Stimulated activated CD8-positive, alpha-beta memory T cell treated with anti-CD3 and anti-CD28 coated beads, Interleukin-12 subunit alpha, Interleukin-12 subunit beta, amount 100 ng/mL, for 4 hours (primary cell): ENCODE measurements around the gene RUNDC3A.

ENCODE experiments used
- DNase-seq: peaks from one replicate; pipeline ENCODE4 v3.0.0-alpha.2; 2020; ENCODE audit warnings: low read depth

Gene RUNDC3A

DNA sequence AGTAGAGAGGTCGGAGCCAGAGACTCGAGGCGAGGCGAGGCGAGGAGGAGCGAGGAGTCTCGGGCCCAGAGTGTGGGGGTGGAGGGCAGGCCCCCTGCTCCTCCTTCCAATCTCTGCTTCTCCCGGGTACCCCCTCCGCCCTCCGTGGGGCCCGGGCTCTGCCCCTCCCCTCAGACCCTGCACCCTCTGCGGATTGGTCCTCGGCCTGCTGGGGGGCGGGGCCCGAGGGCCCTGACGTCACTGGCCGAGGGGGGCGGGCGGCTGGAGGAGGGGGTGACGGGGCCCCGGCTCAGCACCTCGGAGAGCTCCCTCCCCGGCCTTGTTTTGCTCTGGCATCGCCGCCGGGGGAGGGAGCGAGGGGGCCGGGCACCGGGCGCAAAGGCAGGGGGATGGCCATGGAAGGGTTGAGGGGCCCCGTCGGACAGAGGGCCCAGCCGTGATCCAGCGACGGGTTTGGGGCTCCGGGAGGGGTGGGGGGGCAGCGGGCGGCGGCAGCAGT, at the start of gene RUNDC3A:
RUNDC3A (plus strand) TSS at position 282 of the 499 bp plus-strand sequence. CDS start 232 bp downstream, outside the sequence.
- DNase-seq, result peak; percentile 68

DNA sequence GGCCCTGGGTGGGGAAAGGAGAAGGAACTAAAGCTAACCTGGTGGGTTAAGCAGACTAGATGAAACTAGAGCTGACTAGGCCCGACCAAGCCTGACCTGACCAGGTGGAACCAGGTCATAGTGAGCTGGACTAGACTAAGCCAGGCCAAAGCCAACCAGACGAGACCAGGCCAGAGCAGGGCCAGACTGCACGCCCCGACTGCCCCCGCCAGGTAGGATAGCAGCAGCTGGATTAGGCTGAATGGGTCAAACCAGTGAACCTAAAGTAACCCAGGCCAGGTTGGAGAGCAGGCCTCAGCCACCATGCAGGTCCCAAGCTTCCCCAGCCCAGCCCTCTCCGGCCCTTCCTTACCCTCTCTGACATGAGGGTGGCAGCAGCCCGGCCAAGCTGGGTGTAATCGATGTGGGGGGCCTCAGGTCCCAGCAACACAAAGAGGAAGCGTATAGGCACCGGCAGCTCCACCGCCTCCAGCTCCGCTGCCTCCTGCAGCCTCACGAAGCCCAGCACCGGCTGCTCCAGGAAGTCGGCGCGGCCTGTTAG, 49.5 kb upstream of the RUNDC3A start:
- DNase-seq, result no peak

DNA sequence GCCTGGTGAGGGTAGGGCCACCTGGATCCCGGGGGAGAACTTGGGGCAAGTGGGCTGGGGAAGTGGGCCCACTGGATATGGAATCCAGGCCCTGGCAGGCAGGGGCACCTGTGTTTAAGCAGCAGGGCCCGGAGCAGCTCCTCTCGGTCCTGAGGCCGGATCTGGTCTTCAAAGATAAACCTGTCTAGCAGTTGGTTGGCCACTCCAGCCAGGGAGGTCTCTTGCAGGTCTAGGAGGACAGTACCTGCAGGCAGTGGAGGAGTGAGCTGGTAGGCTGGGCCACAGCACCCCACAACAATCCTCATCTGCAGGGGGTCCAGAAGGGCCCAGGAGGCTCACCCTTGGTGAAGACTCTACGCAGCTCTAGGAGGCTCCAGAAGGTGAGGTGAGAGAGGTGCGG, 48.1 kb upstream of the RUNDC3A start:
- DNase-seq, result no peak

DNA sequence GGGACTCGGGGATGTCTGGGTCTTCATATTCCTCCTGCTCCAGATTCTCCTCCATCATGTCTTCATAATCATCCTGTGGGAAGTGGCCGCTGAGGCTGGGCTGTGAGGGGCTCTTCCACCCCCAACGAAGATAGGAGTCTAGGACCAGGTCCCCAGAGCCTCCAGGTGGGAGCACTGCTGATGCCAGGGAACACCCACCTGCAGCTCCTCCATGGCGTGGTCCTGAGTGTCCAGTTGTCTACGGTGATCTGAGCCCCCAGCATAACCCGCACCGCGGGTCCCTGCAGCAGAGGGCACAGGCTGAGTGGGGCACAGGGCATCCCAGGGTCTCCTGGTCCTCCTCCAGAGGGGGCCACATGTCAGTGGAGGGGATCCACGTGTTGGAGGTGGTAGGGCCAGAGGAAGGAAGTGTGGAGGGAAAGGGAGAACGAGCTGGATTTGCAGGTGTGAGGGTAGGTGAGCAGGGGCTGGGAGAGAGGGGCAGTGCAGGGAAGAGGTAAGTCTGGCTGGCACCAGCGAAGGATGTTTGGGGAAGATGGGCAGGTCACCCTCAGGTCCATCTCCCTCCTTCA, 45.7 kb upstream of the RUNDC3A start:
- no peak for DNase-seq

DNA sequence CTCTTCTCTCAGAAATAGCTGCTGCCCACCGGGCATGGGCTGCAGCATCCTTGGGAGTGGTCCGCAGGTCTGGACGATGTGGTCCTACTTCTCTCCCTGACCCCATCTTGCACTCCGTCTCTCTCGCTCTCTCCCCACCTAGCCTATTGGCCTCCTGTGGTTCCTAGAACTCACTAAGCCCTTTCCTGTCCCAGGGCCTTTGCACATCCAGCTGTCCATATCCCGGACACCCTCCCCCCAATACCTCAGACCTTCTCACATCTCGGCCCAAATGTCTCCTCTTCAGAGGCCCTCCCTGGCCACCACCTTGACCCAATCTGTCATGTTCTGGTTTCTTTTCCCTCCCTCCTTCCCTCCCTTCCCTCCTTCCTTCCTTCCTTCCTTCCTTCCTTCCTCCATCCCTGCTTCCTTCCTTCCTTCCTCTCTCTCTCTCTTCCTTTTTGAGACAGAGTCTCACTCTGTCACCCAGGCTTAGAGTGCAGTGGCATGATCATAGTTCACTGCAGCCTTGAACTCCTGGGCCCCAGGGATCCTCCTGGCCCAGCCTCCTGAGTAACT, 45.0 kb upstream of the RUNDC3A start:
- DNase-seq, result no peak

DNA sequence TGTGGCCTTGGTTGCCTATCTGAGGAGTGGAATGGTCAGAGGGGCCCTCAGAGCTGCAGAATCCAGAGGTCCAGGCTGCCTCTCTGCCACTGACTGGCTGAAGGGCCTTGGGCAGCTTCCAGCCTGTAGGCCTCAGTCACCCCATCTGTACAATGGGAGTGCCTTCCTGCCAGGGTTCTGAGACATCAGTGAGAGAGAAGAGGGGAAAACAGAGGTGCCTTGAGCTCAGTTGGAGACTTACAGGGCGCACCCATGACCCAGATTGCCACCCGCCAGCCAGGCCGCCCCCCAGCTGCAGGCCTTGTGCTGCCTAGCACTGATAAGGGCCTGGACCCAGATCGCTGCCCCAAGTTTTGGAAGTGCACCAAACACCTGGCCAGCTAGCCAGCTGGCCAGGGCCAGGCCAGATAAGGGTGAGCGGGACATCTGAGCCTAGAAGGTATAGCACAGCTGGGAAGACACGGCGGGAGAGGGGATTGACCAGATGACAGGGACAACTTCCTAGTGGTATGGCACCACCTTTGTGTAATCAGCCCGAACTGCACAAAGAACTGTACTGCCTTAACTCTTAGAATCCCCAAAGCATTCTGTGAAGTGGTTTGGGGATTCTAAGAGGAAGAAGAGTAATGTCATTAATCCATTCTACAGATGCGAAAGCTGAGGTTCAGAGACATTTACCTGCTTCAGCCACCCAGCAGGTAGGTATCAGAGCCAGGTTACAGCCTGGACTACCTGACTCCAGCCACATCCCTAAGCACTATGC, 41.8 kb upstream of the RUNDC3A start:
- no peak for DNase-seq

DNA sequence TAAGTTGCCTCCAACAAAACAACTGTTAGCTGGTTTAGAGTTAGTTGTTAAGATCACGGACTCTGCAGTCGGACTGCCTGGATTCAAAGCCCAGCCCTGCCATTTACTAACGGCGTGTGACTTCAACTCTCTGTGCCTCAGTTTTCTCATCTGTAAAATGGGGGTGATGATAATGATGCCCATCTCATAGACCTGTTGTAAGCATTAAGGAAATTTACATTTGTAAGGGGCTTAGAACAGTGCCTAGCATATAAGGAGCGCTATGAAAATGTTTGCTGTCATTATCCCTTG, 41.3 kb upstream of the RUNDC3A start:
- no peak for DNase-seq

DNA sequence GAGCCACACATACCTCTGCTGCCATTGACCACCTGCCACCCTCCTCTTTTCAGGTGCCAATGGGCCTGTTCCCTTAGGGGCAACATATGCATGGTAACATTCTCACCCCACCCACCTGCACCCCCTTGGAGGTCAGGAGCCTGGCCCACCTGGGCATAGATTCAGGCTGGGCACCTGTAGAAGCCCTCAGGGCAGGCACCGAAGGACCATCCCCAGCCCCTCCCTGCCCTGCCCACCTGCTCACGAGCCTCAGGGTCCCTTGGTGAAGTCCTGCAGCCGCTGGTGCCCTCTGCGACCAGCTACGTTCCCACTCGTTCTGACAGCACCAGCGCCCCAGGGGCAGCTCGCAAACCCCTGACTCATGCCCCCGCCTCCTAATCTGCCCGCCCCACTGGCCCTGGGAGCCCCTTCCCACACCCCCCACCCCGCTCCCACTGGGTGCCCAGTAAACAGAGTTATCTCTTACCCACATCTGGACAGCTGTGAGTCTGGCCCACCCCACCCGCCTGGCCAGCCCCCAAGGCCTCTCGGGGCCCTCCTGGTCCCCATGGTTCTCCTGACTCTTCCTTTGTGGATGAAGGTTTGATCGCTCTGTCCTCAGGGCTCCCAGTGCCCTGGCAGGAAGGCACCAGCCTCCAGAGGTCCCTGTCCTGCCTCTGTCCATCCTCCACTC, 40.4 kb upstream of the RUNDC3A start, which contains the start of gene SLC4A1:
SLC4A1 (minus strand) TSS at position 318 of the 673 bp plus-strand sequence. CDS start 5,269 bp downstream, outside the sequence.
- DNase-seq, result no peak

DNA sequence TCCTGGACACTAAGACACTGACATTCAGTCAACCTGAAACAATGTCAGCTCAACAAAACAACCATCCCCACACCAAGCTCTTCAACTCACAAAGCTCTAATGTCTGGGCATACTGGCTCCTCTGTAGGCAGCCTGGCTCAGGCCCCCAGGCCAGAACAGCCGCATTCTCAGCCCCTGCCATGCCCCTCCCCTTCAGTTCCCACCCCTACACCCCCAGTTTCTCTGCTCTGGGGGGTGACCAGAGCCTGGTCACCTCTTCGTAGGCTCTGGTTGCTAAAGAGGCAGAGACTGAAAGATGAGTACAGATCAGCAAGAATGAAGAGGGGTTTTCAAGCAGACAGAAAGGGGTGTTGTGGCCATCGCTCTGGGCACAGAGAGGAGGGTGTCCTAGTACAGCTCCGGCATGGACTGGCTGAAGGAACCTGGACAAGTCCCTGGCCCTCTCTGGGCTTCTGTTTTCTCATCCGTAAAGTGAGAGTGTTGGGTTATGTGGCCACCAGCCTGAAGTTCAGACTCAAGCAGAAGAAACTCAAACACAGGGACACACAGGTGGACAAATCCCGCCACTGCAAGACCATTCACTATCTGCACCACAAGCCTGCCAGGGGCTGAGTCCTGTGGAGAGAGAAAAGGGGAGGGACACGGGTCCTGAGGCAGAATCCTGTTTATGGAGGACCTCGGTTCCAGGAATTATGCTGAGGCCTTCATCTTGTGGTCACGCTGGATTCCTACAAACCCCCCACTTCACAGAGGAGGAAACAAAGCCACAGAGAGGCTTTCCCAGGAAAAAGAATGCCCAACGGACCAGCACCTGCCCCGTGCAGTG, 39.5 kb upstream of the RUNDC3A start:
- DNase-seq, result no peak

DNA sequence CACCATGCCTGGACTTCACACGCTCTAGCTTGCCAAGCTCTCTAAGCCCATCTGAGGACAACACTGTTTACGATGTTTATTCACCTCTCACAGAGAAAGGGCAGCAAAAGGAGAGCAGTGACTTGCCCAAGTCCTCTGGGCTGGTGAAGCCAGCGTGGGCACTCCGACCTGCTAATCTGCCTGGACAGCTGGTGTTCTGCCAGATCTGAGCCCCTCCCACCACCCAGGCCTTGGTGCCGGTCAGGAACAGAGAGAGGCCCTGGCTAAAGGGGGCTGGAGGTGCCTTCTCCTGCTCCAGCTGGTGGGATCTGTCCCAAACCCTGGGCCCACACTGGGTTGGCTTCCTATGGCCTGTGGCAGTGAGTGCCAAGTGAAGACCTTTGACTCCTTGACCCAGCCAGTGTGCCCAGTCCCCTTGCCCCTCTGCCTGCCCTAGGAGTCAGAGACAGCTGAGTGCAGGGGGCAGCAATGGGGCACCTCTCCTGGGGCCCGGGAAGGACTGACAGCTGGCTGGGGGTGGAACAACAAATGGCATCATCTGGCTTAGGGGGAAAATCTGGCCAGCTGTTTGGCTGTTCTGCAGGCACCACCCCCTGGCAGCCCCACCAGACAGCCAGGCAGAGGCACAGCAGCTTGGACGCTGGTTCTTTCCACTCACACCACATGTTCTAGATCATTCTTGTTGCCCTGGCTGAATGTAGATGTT, 38.7 kb upstream of the RUNDC3A start:
- no peak for DNase-seq

DNA sequence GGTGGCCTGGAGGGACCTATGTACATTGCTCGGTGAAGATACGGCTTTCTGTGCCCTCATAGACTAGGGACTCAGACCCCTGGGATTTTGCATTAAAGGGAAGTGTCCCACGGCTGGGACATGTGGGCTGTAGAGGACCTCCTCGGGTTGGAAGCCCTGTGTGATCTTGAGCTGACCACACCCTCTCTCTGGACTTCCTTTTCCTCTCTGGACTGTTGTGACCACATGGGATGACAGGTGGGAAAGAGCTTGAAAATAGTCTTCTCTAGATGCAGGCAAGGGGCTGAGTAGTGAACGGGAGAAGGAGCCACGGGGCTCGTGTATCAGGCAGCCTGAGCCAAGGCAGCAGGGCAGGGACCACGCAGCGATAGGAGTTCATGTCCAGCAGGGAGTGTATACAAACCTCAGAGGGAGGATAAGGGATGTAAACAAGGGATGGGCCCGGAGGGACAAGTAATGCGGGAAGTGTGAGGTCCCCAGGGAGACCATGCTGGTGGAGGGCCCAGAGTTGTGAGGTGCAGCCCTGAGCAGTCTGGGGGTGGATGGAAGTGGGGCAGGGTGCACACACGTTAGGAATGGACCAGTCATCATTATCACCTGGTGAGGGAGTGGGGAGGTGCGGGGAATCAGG, 36.0 kb upstream of the RUNDC3A start:
- DNase-seq, result no peak

DNA sequence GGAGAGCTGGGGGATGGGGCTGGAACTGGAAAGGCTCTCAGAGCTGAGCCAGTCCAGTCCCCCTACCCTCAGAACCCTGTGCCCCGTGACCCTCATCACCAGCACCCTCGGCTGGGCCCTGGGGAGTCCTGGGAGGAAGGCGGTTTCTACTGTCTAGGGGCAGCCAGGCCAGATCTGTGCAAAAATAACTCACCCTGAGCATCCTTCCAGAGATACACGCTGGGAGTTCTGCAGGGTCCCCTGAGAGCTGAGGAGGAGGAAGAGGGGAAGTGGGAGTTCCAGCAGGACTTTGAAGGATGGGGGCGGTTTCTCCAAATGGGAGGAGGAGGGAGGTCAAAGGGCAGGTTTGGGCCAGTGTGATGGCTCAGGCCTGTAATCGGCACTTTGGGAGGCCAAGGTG, 35.4 kb upstream of the RUNDC3A start:
- no peak for DNase-seq

DNA sequence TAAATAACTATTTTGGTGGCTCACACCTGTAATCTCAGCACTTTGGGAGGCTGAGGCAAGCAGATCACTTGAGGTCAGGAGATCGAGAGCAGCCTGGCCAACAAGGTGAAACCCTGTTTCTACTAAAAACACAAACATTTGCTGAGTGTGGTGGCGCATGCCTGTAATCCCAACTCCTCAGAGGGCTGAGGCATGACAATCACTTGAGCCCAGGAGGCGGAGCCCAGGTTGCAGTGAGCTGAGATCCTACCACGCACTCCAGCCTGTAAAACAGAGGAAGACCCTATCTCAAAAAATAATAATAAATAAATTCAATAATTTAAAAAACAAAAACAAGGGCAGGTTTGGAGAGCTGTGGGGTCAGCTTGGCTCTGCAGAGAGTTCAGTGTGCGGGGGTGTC, 34.8 kb upstream of the RUNDC3A start:
- DNase-seq, result no peak

DNA sequence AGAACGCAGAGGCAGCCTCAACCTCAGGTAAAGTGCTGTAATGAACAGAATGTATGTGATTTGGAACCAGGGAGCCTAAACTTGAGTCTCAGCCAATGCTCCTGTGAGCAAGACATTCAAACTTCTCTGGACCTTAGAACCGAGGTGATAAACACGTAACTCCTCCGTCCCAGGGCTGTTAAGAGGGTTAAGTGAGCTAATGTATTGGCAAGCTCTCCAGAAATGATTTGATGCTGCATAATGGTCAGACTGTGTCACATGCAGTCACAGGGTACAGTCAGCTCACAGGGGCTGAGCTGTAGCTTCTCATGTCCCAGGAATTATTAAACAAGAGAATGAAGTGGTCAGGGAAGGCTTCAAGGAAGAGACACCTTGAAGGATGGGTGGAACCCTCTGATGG, 30.4 kb upstream of the RUNDC3A start:
- no peak for DNase-seq

DNA sequence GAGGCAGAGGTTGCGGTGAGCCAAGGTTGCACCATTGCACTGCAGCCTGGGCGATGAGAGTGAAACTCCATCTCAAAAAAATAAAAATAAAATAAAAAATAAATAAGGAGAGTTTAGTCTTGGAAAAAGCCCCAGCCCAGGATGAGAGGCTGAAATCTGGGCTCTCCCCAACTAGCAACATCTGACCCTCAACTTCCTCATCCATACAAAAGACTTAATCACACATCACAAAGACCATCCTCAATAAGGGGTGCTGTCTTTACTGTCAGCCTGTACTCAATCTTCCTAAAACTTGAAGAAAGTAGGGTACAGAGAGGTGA, 29.1 kb upstream of the RUNDC3A start:
- DNase-seq, result no peak

DNA sequence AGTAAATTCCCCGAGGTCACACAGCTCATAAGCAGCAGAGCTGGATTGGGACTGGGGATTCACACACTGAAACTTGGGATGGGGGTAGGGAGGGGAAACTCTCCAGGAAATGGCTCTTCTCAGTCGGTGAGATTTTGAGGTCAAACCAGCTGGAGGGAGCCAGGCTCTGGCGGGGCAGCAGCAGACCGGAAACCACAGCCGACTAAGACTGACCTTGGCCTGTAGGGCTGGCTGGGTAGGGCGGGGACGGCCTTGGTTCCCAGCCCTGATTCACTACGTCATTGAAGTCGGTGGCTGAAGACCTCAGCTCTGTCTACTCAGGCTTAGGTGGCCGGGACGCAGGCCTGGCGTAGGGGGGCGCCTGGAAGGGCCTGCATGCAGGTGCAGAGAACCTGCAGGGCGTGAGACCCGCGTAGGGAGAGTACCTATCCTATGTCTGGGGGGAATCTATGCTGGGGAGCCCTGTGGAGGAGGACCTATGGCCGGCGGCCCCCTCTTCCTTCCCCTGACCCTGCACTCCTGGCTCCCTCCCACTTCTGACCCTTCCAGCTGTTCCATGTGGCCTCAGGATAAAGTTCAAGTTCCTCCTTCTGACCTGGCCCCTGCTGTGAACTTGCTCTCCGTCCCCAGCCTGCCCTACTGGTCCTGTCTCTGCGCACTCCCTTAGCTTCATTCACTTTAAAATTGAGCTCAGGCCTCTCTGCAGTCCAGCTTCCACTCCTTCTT, 28.6 kb upstream of the RUNDC3A start:
- peak; percentile 6 for DNase-seq

DNA sequence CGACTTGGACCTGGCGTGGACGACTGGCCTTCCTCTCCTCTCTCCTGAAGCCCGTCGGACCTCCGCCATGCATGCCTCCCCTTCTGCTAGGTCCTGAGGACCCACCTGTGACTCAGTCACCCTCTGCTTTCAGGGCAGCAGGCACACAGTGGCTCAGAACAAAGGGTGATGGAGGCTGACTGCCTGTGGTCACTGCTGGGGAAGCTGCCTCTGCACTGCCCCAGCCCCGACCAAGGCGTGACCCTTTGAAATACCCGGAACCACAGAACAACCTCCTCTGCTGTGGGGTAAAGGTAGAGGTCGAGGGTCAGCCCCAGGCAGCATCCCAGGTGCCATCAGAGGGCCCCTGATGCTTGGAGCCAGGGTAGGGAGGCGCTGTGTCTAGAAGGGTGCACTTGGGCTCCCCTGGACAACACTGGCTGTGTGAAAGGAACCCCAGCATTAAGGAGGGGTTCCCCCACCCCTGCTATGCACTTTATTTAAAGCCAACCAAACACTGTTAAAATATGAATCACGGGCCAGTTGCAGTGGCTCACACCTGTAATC, 27.9 kb upstream of the RUNDC3A start:
- no peak for DNase-seq

DNA sequence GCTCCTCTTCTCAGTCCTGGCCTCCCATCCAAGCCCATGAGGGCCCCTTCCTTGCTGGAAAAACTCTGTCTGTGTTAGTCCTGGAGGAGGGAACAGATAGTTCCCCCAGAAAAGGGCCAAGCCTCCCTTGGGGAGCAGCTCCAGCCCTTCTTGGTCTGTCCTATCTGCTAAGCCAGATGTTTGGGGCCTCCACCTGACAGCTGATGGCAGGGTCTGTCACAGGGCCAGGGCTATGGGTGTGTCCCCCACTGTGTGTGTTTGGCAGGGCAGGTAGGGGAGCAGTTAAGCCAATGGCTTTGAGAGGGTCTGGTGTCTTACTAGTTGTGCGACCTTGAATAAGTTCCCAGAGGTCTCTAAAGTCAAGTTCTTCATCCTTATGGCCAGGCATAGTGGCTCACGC, 26.8 kb upstream of the RUNDC3A start:
- DNase-seq, result no peak

DNA sequence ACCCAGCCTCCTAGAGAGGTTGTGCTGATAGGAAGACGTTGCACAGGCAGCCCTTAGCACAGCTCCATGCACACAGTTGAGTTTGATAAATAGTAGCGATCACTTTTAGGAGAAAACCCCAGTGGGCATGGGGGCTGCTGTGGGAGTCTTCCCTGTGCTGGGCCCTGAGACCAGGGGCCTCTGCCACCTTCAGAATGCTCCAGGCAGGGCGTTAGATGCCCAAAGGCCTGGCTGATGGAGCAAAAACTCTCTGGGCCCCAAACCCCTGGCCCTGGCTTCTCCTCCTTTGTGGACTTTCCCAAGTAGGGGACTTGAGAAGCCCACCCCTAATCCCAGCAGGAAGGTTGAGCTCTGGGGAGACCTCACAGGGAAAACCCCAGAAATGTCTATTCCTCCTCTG, 26.1 kb upstream of the RUNDC3A start:
- DNase-seq, result no peak
